Esophagus squamous epithelium (tissue), 4 donors: ENCODE results near the gene WDR43.

ENCODE experiments used
- POLR2A ChIP-seq, 4 donors: fragments of 450-650 bp; IDR thresholded peaks; one replicate each; pipeline ENCODE4 v1.6.1; 2017; ENCODE audit warnings: antibody characterized with exemption in 4 of 4, mild to moderate bottlenecking in 4 of 4, moderate library complexity in 3 of 4
- TF ChIP-seq, protein P1 (sequence below), 6 experiments: fragments of 450-650 bp in 4 of 6; fragments of 200-600 bp in 2 of 6; sonication (generic) in 2 of 6; IDR thresholded peaks; one replicate each; pipeline ENCODE4 v1.5.1; 2016 to 2019; ENCODE audit warnings: antibody characterized with exemption in 6 of 6, mild to moderate bottlenecking in 4 of 6, moderate library complexity in 4 of 6

DNA sequence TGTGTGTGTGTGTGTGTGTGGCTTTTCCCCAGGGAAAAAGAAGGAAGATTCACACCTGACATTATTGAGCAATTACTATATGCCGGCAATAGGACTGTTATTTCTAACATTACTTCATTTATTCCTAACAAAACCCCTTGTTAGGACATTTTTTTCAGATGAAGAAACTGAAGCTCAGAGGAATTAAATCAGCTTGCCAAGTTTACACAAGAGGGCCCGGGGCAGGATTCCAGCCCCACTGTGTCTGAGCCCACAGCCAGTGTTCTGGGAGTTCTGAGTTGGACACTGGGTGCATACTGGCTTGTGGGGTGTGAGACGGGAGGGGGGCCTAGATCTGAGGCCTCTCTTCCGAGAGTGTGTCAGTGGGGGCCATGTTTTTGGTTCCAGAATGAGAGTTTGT lies 96.6 kb downstream of the WDR43 start:
- TF ChIP-seq, protein P1, sequence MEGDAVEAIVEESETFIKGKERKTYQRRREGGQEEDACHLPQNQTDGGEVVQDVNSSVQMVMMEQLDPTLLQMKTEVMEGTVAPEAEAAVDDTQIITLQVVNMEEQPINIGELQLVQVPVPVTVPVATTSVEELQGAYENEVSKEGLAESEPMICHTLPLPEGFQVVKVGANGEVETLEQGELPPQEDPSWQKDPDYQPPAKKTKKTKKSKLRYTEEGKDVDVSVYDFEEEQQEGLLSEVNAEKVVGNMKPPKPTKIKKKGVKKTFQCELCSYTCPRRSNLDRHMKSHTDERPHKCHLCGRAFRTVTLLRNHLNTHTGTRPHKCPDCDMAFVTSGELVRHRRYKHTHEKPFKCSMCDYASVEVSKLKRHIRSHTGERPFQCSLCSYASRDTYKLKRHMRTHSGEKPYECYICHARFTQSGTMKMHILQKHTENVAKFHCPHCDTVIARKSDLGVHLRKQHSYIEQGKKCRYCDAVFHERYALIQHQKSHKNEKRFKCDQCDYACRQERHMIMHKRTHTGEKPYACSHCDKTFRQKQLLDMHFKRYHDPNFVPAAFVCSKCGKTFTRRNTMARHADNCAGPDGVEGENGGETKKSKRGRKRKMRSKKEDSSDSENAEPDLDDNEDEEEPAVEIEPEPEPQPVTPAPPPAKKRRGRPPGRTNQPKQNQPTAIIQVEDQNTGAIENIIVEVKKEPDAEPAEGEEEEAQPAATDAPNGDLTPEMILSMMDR (IDR thresholded peaks at IDR 0.05), result no peak
- TF ChIP-seq POLR2A (IDR thresholded peaks at IDR 0.05), result no peak
